ENCODE results near the gene GPN1.

The GPN1 gene

GRCh38 chr2:27640722-27641245 lies 11.9 kb downstream of the GPN1 start:
- in situ Hi-C loops (cut with MboI; ENCODE audit: low sequenced_read_pairs, unreplicated experiment) = no loop called here
- DNase-seq (ENCODE audit: low spot score) = no peak
- TF ChIP-seq CTCF (IDR thresholded peaks at IDR 0.05; ENCODE audit: borderline replicate concordance, control extremely low read depth, extremely low read depth, insufficient read depth, missing control alignments) = no peak

GRCh38 chr2:27645197-27645596 lies 16.3 kb downstream of the GPN1 start:
- DNase-seq (ENCODE audit: low spot score) = no peak
- in situ Hi-C loops (cut with MboI; ENCODE audit: low sequenced_read_pairs, unreplicated experiment) = no loop called here

GRCh38 chr2:27647289-27647688 lies 18.4 kb downstream of the GPN1 start:
- in situ Hi-C loops (cut with MboI; ENCODE audit: low sequenced_read_pairs, unreplicated experiment) = no loop called here
- DNase-seq (ENCODE audit: low spot score) = no peak
- no peak for TF ChIP-seq CTCF (IDR thresholded peaks at IDR 0.05; ENCODE audit: borderline replicate concordance, control extremely low read depth, extremely low read depth, insufficient read depth, missing control alignments)

More at GRCh38 chr2:27645197-27645596, 16.3 kb downstream of the GPN1 start:
- TF ChIP-seq CTCF (IDR thresholded peaks at IDR 0.05; ENCODE audit: borderline replicate concordance, control extremely low read depth, extremely low read depth, insufficient read depth, missing control alignments) = no peak

GRCh38 chr2:27647737-27648136 lies 18.9 kb downstream of the GPN1 start:
- DNase-seq (ENCODE audit: low spot score) = no peak
- no peak for TF ChIP-seq CTCF (IDR thresholded peaks at IDR 0.05; ENCODE audit: borderline replicate concordance, control extremely low read depth, extremely low read depth, insufficient read depth, missing control alignments)
- in situ Hi-C loops (cut with MboI; ENCODE audit: low sequenced_read_pairs, unreplicated experiment) = no loop called here

- in situ Hi-C loops (cut with MboI; ENCODE audit: low sequenced_read_pairs, unreplicated experiment) = no loop called here
- DNase-seq (ENCODE audit: low spot score) = no peak
- TF ChIP-seq CTCF (IDR thresholded peaks at IDR 0.05; ENCODE audit: borderline replicate concordance, control extremely low read depth, extremely low read depth, insufficient read depth, missing control alignments) = no peak
Measured at GRCh38 chr2:27651056-27651455, 22.2 kb downstream of the GPN1 start.

- no peak for TF ChIP-seq CTCF (IDR thresholded peaks at IDR 0.05; ENCODE audit: borderline replicate concordance, control extremely low read depth, extremely low read depth, insufficient read depth, missing control alignments)
- no peak for DNase-seq (ENCODE audit: low spot score)
- in situ Hi-C loops (cut with MboI; ENCODE audit: low sequenced_read_pairs, unreplicated experiment) = no loop called here
Measured at GRCh38 chr2:27652341-27652740, 23.5 kb downstream of the GPN1 start.

GRCh38 chr2:27652790-27653189 lies 23.9 kb downstream of the GPN1 start:
- DNase-seq (ENCODE audit: low spot score) = no peak
- no peak for TF ChIP-seq CTCF (IDR thresholded peaks at IDR 0.05; ENCODE audit: borderline replicate concordance, control extremely low read depth, extremely low read depth, insufficient read depth, missing control alignments)
- in situ Hi-C loops (cut with MboI; ENCODE audit: low sequenced_read_pairs, unreplicated experiment) = no loop called here

Measured in GM13976 (cell line).